OCI-LY3 (cell line): Measurements from ENCODE around the gene PGAM2.

ENCODE experiments used
- H2AFZ ChIP-seq: fragments of 200-600, 300-600 bp; shearing (Covaris generic); 2 replicates; pipeline ENCODE4 v1.6.0; 2014; ENCODE audit warnings: antibody characterized with exemption, low read depth, low read length
- H3K27ac ChIP-seq: fragments of 200-600, 300-600 bp; sonication (generic); 2 replicates; pipeline ENCODE4 v1.5.1; 2014; ENCODE audit warnings: mild to moderate bottlenecking, low read length, moderate library complexity, mixed read lengths
- H3K27me3 ChIP-seq: fragments of 200-600, 300-600 bp; sonication (generic); 2 replicates; pipeline ENCODE4 v1.6.1; 2014; ENCODE audit warnings: low read depth, low read length, mixed read lengths
- H3K36me3 ChIP-seq: fragments of 200-600, 300-600 bp; sonication (generic); replicated peaks from 2 replicates; pipeline ENCODE3; 2014; ENCODE audit warnings: low read depth, low read length, mixed read lengths
- H3K4me1 ChIP-seq: fragments of 300-600, 200-600 bp; sonication (generic); 2 replicates; pipeline ENCODE4 v1.6.1; 2014; ENCODE audit warnings: low read length, mixed read lengths
- H3K4me2 ChIP-seq: fragments of 200-600, 300-600 bp; sonication (generic); 2 replicates; pipeline ENCODE4 v1.6.1; 2014; ENCODE audit warnings: low read length, mixed read lengths
- H3K4me3 ChIP-seq: fragments of 300-600, 200-600 bp; sonication (generic); 2 replicates; pipeline ENCODE4 v1.5.1; 2014; ENCODE audit warnings: antibody characterized with exemption, mild to moderate bottlenecking, low read length, moderate library complexity
- H3K79me2 ChIP-seq: fragments of 300-600, 200-600 bp; shearing (Covaris generic); 2 replicates; pipeline ENCODE4 v1.6.1; 2014; ENCODE audit warnings: mild to moderate bottlenecking, low read length, mixed read lengths
- H3K9ac ChIP-seq: fragments of 300-600, 200-600 bp; shearing (Covaris generic); 2 replicates; pipeline ENCODE4 v1.6.0; 2014; ENCODE audit warnings: mild to moderate bottlenecking, low read length, moderate library complexity
- H3K9me3 ChIP-seq: fragments of 200-600, 300-600 bp; shearing (Covaris generic); 2 replicates; pipeline ENCODE4 v1.6.1; 2014; ENCODE audit warnings: low read length, mixed read lengths; ENCODE audit not compliant: insufficient read depth
- H4K20me1 ChIP-seq: fragments of 200-600, 300-600 bp; sonication (generic); 2 replicates; pipeline ENCODE4 v1.6.1; 2016; ENCODE audit warnings: low read length, mixed read lengths; ENCODE audit not compliant: insufficient read depth
- EZH2phosphoT487 ChIP-seq: fragments of 200-600 bp; shearing (Covaris generic); IDR thresholded peaks from 2 replicates; pipeline ENCODE4 v1.6.1; 2018; ENCODE audit warnings: antibody characterized with exemption, mixed run types, low read depth
- TF ChIP-seq, protein P1 (sequence below): fragments of 200-600, 300-600 bp; sonication (generic); IDR thresholded peaks from 2 replicates; pipeline ENCODE4 v1.5.1; 2014; ENCODE audit warnings: antibody characterized with exemption, low read length, low read depth

PGAM2 gene

DNA sequence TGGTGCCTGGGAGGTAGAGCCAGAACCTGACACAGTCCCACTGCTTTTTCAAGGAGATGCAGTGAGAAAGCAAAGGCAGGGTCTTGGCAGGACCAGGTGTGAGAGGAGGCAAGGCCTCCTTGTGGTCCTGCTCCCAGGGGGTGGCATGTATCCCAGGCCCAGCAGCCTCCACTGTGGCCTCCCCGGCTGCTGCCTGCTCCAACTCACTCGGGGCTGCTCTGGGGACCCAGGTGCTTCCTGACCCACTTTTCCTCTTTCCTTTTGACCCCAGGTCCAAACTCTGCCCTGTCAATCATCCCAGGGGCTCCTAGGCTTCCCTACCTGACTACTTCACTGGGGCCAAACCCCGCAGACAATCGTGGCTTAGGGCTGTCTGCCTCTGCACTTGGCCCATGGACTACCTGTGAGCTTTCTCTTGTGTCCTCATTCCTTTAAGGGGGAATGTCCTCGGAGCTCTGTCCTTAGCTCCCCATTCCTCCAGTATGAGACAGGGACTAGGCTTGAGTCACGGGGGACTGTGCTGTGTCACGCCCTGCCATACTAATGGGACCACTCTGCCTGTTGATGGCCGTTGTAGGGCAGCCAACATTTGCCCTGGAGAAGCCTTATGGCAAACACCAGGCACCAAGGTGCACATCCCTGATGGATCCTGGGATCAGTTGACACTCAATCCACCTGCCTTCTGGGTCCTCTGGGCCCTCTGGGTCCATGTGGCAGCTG, 37.6 kb upstream of the PGAM2 start:
- H3K4me1 ChIP-seq: peaks cover 19% of the 10 kb centered on the region
- TF ChIP-seq EZH2phosphoT487: no peak
- TF ChIP-seq, protein P1, sequence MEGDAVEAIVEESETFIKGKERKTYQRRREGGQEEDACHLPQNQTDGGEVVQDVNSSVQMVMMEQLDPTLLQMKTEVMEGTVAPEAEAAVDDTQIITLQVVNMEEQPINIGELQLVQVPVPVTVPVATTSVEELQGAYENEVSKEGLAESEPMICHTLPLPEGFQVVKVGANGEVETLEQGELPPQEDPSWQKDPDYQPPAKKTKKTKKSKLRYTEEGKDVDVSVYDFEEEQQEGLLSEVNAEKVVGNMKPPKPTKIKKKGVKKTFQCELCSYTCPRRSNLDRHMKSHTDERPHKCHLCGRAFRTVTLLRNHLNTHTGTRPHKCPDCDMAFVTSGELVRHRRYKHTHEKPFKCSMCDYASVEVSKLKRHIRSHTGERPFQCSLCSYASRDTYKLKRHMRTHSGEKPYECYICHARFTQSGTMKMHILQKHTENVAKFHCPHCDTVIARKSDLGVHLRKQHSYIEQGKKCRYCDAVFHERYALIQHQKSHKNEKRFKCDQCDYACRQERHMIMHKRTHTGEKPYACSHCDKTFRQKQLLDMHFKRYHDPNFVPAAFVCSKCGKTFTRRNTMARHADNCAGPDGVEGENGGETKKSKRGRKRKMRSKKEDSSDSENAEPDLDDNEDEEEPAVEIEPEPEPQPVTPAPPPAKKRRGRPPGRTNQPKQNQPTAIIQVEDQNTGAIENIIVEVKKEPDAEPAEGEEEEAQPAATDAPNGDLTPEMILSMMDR: no peak

DNA sequence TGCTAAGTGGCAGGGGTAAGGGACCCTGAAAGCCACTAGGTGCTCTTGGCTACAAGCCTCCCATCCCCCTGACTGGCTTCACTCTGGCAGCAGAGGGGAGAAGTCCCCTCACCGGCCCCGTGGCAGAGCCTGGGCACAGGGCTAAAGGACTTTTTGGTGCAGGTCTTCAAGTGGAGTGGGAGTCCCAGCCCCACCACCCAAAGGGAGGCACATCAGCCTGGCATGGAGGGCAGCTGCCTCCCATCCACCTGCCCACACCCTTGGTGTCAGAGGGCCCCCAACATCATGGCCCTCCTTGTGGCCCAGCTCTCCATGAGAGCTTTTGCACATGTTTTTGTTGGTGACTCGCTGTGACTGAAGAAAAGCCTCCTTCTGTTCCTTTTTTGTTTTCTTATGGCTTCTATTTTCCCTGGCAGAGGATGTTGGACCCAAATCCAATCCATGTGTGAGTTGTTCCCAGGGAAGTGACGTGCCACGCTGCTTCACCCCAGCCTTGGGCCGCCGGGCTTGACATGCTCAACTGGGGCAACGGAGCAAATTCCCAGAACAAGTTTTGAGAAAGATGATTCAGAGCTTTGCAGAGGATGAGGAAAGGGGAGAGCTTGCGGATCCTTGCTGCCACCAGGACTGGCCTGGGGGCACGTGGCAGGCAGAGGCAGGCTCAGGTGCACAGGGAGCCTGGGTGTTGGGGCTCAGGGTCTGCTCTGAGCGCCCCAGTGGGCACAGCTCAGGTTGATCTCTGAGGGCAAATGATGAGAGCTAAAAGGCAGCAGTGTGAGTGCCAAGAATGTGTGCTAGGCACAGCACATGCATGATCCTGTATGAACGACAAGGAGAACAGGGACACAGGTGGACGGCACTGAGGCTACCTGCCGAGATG, 36.8 kb upstream of the PGAM2 start:
- Histone ChIP-seq H3K9me3 (no peaks in the 10 kb centered on the region), H3K9ac (no peak overlapping the region), H3K4me3 (no peak overlapping the region), H3K27ac (no peak overlapping the region), H3K36me3 (no peaks in the 10 kb centered on the region), H2AFZ (no peak overlapping the region), H3K4me1 (peaks cover 27% of the 10 kb centered on the region), H3K27me3 (no peaks in the 10 kb centered on the region), H4K20me1 (no peaks in the 10 kb centered on the region), H3K4me2 (no peak overlapping the region), H3K79me2 (no peaks in the 10 kb centered on the region)
- TF ChIP-seq EZH2phosphoT487: no peak

More for the DNA sequence above, 37.6 kb upstream of the PGAM2 start:
- no peak overlapping the region for H3K9ac ChIP-seq
- no peaks in the 10 kb centered on the region for H3K36me3 ChIP-seq
- H3K4me2 ChIP-seq: no peak overlapping the region
- no peaks in the 10 kb centered on the region for H3K79me2 ChIP-seq
- H3K27me3 ChIP-seq: no peaks in the 10 kb centered on the region
- H3K9me3 ChIP-seq: no peaks in the 10 kb centered on the region
- H2AFZ ChIP-seq: no peak overlapping the region
- no peak overlapping the region for H3K4me3 ChIP-seq
- H4K20me1 ChIP-seq: no peaks in the 10 kb centered on the region
- H3K27ac ChIP-seq: no peak overlapping the region

DNA sequence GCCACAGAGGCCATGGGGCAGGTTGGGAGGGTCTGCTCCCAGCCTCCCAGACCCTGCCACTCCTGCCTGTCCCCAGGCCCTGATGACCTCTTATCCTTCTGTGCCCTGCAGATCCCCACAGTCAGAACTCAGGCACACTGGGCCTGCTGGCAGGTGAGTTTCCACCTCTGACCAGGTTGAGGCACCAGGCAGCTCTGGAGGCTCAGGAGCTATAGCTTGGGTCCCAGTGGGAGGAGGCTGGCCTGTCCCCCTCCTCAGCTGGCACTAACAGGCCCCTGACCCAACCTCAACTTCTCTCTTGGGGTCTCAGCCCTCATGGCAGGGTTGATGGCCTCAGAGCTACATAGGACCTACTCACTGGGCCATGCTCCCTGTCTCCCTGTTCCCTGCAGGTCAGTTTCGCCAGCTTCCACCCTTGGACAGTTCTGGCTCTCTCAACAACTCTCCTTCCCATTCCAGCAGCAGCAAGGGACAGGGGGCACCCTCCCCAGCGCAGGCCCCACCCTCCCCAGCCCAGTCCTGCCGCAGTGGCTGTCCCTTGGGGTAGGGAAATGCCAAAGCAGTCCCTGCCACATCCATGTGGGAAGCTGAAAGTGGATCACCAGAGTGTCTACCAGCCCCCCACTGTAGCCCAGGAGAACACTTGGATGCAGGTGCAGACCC, 36.1 kb upstream of the PGAM2 start:
- H3K27ac ChIP-seq: no peak overlapping the region
- H3K4me3 ChIP-seq: no peak overlapping the region
- H3K36me3 ChIP-seq: no peaks in the 10 kb centered on the region
- TF ChIP-seq, protein P1: no peak
- no peak for TF ChIP-seq EZH2phosphoT487
- peak overlapping the region; percentile 16; the same call in 1 of the 2 replicates for H3K4me2 ChIP-seq
- no peaks in the 10 kb centered on the region for H3K9me3 ChIP-seq
- H3K27me3 ChIP-seq: no peaks in the 10 kb centered on the region
- no peaks in the 10 kb centered on the region for H3K79me2 ChIP-seq
- peak overlapping the region; percentile 96 for H2AFZ ChIP-seq
- peaks cover 35% of the 10 kb centered on the region for H3K4me1 ChIP-seq
- H3K9ac ChIP-seq: no peak overlapping the region
- no peaks in the 10 kb centered on the region for H4K20me1 ChIP-seq

DNA sequence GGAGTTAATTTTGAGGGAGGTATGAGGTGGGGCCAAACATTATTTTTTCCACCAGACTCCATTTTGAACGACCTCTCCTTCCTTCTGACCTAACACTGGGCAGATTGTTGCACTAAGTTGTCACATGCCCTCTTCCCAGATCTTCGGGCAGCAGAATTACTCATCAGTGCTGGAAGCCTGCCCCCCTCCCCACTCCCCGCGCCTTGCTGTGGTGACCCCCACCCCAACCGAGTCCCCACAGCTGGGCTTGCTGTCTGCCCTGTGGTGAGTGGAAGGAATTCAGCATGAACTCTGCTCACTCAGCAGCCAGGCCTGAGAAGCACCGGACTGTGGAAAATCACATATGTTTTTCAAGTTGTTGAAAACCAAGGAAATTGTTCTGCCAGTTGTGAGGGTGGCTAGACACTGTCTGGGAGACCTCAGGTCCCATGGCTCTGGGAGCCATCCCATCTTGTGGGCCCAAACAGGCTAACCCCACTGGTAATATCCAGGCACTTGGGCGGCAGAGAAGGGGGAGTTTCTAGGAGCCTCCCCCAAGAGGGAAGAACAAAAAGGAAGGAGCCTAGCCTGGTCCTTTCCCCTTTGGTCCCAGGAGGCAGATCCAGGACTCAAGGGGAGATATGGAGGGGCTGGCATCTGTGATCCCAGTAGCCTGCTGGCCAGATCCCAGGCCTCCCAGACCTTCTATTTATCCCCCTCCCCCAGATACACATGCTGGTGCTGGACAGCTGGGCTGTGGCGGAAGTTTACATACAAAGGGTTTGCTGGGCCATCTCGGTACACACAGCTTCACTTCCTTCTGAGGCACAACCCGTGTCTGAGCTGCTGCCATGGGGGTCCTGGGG, 35.3 kb upstream of the PGAM2 start:
- Histone ChIP-seq H3K4me2 (peak overlapping the region; percentile 16; the same call in 1 of the 2 replicates), H3K36me3 (no peaks in the 10 kb centered on the region), H3K27ac (no peak overlapping the region), H3K9me3 (no peaks in the 10 kb centered on the region), H4K20me1 (no peaks in the 10 kb centered on the region), H3K4me1 (peaks cover 30% of the 10 kb centered on the region), H3K79me2 (no peaks in the 10 kb centered on the region), H3K27me3 (no peaks in the 10 kb centered on the region), H2AFZ (peak overlapping the region; percentile 96), H3K9ac (no peak overlapping the region; the same call in 1 of the 2 replicates), H3K4me3 (no peak overlapping the region)
- TF ChIP-seq, protein P1: no peak
- TF ChIP-seq EZH2phosphoT487: no peak
